ENCODE results near the gene EFNA4. TPM values are rescaled to one million over a fixed set of nuclear protein-coding genes. Genes with fewer than 3 reads are reported as not detected.
A peak's percentile ranks its signal among the peaks of the same experiment; 100 is the strongest.
"Not testable (repeated sequence)": the region's sequence is repeated elsewhere in the genome, so short reads cannot be mapped to it uniquely, and the experiment has no call there.

The EFNA4 gene
- polyA plus RNA-seq, 3 donors, result 2.3 to 8.0 (median 4.1) TPM

- Histone ChIP-seq H3K9me3 (replicated peaks in 1 of 2; ENCODE audit: control insufficient read depth in 1 of 2, insufficient read depth in 1 of 2, low read length in 2 of 2) (no peaks in the 10 kb centered on the region), H3K4me1 (ENCODE audit: control insufficient read depth in 1 of 2, insufficient read depth in 2 of 2, low read length in 2 of 2) (no peaks in the 10 kb centered on the region), H3K4me3 (replicated peaks in 1 of 3; ENCODE audit: low read depth in 2 of 3, low read length in 3 of 3) (no peak overlapping the region), H3K36me3 (replicated peaks in 1 of 2; ENCODE audit: control insufficient read depth in 1 of 2, insufficient read depth in 2 of 2, low read length in 2 of 2) (no peaks in the 10 kb centered on the region), H3K4me2 (replicated peaks; ENCODE audit: extremely low read depth, low read length, poor library complexity, severe bottlenecking) (no peak overlapping the region), H3K27me3 (ENCODE audit: control insufficient read depth in 2 of 2, insufficient read depth in 2 of 2, low read length in 2 of 2) (peaks cover 0 to 5% of the 10 kb centered on the region in 2 donors), H3K9ac (ENCODE audit: insufficient read depth, low read length, poor library complexity, severe bottlenecking) (no peak overlapping the region), H3K27ac (ENCODE audit: low read depth in 1 of 2, low read length in 2 of 2) (no peak overlapping the region), H2AFZ (ENCODE audit: insufficient read depth, low read depth, low read length, poor library complexity, severe bottlenecking) (no peak overlapping the region), H4K20me1 (ENCODE audit: insufficient read depth, low read length) (no peaks in the 10 kb centered on the region), H3K79me2 (ENCODE audit: insufficient read depth, low read length) (no peaks in the 10 kb centered on the region)
- Mint-ChIP-seq H3K36me3 (no peaks in the 10 kb centered on the region), H3K4me1 (no peaks in the 10 kb centered on the region), H3K27me3 (ENCODE audit: low read depth in 3 of 3) (peaks cover 5 to 29% (median 7%) of the 10 kb centered on the region in 3 donors), H3K9me3 (peaks cover 0 to 3% (median 0%) of the 10 kb centered on the region in 7 donors), H3K27ac (peak overlapping the region in 1 of 7 donors; percentile 33), H3K4me3 (no peak overlapping the region)
- intact Hi-C loops (cut with micrococcal nuclease), result no loop called here
- 94% methylated on average over 2 of the region's 4 CpGs for WGBS (ENCODE audit: insufficient coverage)
- DNase-seq, result no peak
- no peak for TF ChIP-seq CTCF (IDR thresholded peaks at IDR 0.05)
These were observed 54.1 kb downstream of the EFNA4 start for GRCh38 chr1:155117610-155118009.

DNA sequence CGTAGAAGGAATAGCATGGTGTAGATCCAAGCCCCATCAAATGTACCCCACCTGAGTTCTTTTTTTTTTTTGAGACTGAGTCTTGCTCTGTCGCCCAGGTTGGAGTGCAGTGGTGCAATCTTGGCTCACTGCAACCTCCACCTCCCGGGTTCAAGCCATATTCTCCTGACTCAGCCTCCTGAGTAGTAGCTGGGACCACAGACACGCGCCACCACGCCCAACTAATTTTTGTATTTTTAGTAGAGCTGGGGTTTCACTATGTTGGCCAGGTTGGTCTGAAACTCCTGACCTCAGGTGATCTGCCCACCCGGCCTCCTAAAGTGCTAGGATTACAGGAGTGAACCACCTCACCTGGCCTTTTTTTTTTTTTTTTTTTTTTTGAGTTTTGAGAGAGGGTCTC lies 54.5 kb downstream of the EFNA4 start:
- peaks cover 8 to 31% (median 9%) of the 10 kb centered on the region in 3 donors for H3K27me3 Mint-ChIP-seq (ENCODE audit: low read depth in 3 of 3)
- 100% methylated on average over 4 of the region's 7 CpGs for WGBS (ENCODE audit: insufficient coverage)
- H4K20me1 ChIP-seq (ENCODE audit: insufficient read depth, low read length); H3K4me1 ChIP-seq (ENCODE audit: control insufficient read depth in 1 of 2, insufficient read depth in 2 of 2, low read length in 2 of 2); H3K36me3 Mint-ChIP-seq; H3K4me3 ChIP-seq (replicated peaks in 1 of 3; ENCODE audit: low read depth in 2 of 3, low read length in 3 of 3); H3K36me3 ChIP-seq (replicated peaks in 1 of 2; ENCODE audit: control insufficient read depth in 1 of 2, insufficient read depth in 2 of 2, low read length in 2 of 2); H3K4me3 Mint-ChIP-seq; H3K4me2 ChIP-seq (replicated peaks; ENCODE audit: extremely low read depth, low read length, poor library complexity, severe bottlenecking); H3K27me3 ChIP-seq (ENCODE audit: control insufficient read depth in 2 of 2, insufficient read depth in 2 of 2, low read length in 2 of 2); DNase-seq; H3K79me2 ChIP-seq (ENCODE audit: insufficient read depth, low read length); H3K9ac ChIP-seq (ENCODE audit: insufficient read depth, low read length, poor library complexity, severe bottlenecking); H3K9me3 ChIP-seq (replicated peaks in 1 of 2; ENCODE audit: control insufficient read depth in 1 of 2, insufficient read depth in 1 of 2, low read length in 2 of 2); H3K9me3 Mint-ChIP-seq; H2AFZ ChIP-seq (ENCODE audit: insufficient read depth, low read depth, low read length, poor library complexity, severe bottlenecking); H3K27ac ChIP-seq (ENCODE audit: low read depth in 1 of 2, low read length in 2 of 2); intact Hi-C loops (cut with micrococcal nuclease); H3K4me1 Mint-ChIP-seq: not testable (repeated sequence)
- peak overlapping the region in 1 of 7 donors; percentile 33 for H3K27ac Mint-ChIP-seq

Other genes with a start within 250 kb of the EFNA4 start
- gene KCNN3, start 193.5 kb upstream of the EFNA4 start, polyA plus RNA-seq, result not detected
- gene PMVK, start 127.0 kb upstream of the EFNA4 start, polyA plus RNA-seq, result 10 to 100 TPM; 17.2 to 43.2 (median 41.9) TPM
- 10 to 100 TPM; 23.1 to 31.7 (median 24.0) TPM for gene PBXIP1, start 107.6 kb upstream of the EFNA4 start, polyA plus RNA-seq
- gene PYGO2, start 102.0 kb upstream of the EFNA4 start, polyA plus RNA-seq, result 10 to 100 TPM in 2 of 3 donors, 1 to 10 TPM in 1; 8.2 to 12.5 (median 12.0) TPM
- gene SHC1, start 93.0 kb upstream of the EFNA4 start, polyA plus RNA-seq, result 10 to 100 TPM; 26.7 to 70.6 (median 31.5) TPM
- gene CKS1B, start 89.1 kb upstream of the EFNA4 start, polyA plus RNA-seq, result 10 to 100 TPM in 2 of 3 donors, 1 to 10 TPM in 1; 9.4 to 22.6 (median 18.0) TPM
- gene FLAD1, start 80.4 kb upstream of the EFNA4 start, polyA plus RNA-seq, result 10 to 100 TPM; 31.5 to 41.6 (median 35.1) TPM
- not detected for gene LENEP, start 70.2 kb upstream of the EFNA4 start, polyA plus RNA-seq
- gene ZBTB7B, start 60.9 kb upstream of the EFNA4 start, polyA plus RNA-seq, result 100 to 1,000 TPM in 1 of 3 donors, 1 to 10 TPM in 2; 6.3 to 149 (median 9.6) TPM
- gene DCST2, start 30.0 kb upstream of the EFNA4 start, polyA plus RNA-seq, result 1 to 10 TPM in 1 of 3 donors, not detected in 2; 2.6 TPM
- under 1 TPM in 1 of 3 donors, not detected in 2; 0.05 TPM for gene DCST1, start 29.9 kb upstream of the EFNA4 start, polyA plus RNA-seq
- 100 to 1,000 TPM in 1 of 3 donors, 10 to 100 TPM in 2; 44.5 to 202 (median 74.3) TPM for gene ADAM15, start 12.4 kb upstream of the EFNA4 start, polyA plus RNA-seq
- 1 to 10 TPM in 1 of 3 donors, under 1 TPM in 2; 0.45 to 1.7 (median 0.92) TPM for gene EFNA3, start 15.1 kb downstream of the EFNA4 start, polyA plus RNA-seq
- 1 to 10 TPM in 1 of 3 donors, not detected in 2; 1.2 TPM for gene EFNA1, start 64.1 kb downstream of the EFNA4 start, polyA plus RNA-seq
- 10 to 100 TPM; 40.0 to 50.8 (median 49.4) TPM for gene SLC50A1, start 72.1 kb downstream of the EFNA4 start, polyA plus RNA-seq
- gene DPM3, start 76.8 kb downstream of the EFNA4 start, polyA plus RNA-seq, result 100 to 1,000 TPM in 2 of 3 donors, 10 to 100 TPM in 1; 99.9 to 141 (median 105) TPM
- 100 to 1,000 TPM; 157 to 256 (median 247) TPM for gene KRTCAP2, start 109.6 kb downstream of the EFNA4 start, polyA plus RNA-seq
- under 1 TPM in 1 of 3 donors, not detected in 2; 0.13 TPM for gene TRIM46, start 110.1 kb downstream of the EFNA4 start, polyA plus RNA-seq
- gene THBS3, start 144.2 kb downstream of the EFNA4 start, polyA plus RNA-seq, result 10 to 100 TPM in 1 of 3 donors, 1 to 10 TPM in 2; 3.2 to 50.7 (median 5.3) TPM
- gene MTX1, start 145.0 kb downstream of the EFNA4 start, polyA plus RNA-seq, result 100 to 1,000 TPM in 1 of 3 donors, 10 to 100 TPM in 2; 79.7 to 101 (median 86.0) TPM
- gene ENTREP3, start 191.7 kb downstream of the EFNA4 start, polyA plus RNA-seq, result 1 to 10 TPM in 2 of 3 donors, under 1 TPM in 1; 0.87 to 7.5 (median 1.9) TPM
- gene SCAMP3, start 198.6 kb downstream of the EFNA4 start, polyA plus RNA-seq, result 10 to 100 TPM; 54.9 to 69.8 (median 64.9) TPM
- gene CLK2, start 209.8 kb downstream of the EFNA4 start, polyA plus RNA-seq, result 100 to 1,000 TPM in 1 of 3 donors, 1 to 10 TPM in 2; 7.3 to 143 (median 9.6) TPM
- gene HCN3, start 213.7 kb downstream of the EFNA4 start, polyA plus RNA-seq, result 1 to 10 TPM in 1 of 3 donors, under 1 TPM in 1, not detected in 1; 0.15 to 2.3 TPM
- gene PKLR, start 237.7 kb downstream of the EFNA4 start, polyA plus RNA-seq, result under 1 TPM in 1 of 3 donors, not detected in 2; 0.05 TPM
- 100 to 1,000 TPM in 2 of 3 donors, 10 to 100 TPM in 1; 92.5 to 123 (median 117) TPM for gene FDPS, start 245.1 kb downstream of the EFNA4 start, polyA plus RNA-seq

Measured in CD14-positive monocyte (primary cell).